Activated B cell treated with CpG ODN at 0.5 μM for 24 hours (primary cell): ENCODE results near the gene ZMIZ2. TPM values are rescaled to one million over a fixed set of nuclear protein-coding genes. Genes with fewer than 3 reads are reported as not detected.

Source experiments
- ATAC-seq: fragments of 200-7000 bp; cut with Tn5 transposase; one replicate; pipeline ENCODE4 v1.10.0; 2021; ENCODE audit warnings: low read depth, mild to moderate bottlenecking, moderate library complexity
- CTCF ChIA-PET: fragments of 350-600 bp; sonication (Branson Sonifier 250); formaldehyde crosslinking; loops from one replicate; lab custom pipeline; 2021; ENCODE audit warnings: antibody characterized with exemption; lab: Charles Lee
- POLR2A ChIA-PET: fragments of 350-600 bp; sonication (Branson Sonifier 250); formaldehyde crosslinking; loops from one replicate; lab custom pipeline; 2021; ENCODE audit warnings: antibody characterized with exemption; lab: Charles Lee
- DNase-seq: peaks from one replicate; pipeline ENCODE4 v3.0.0; 2022
- H3K27ac Mint-ChIP-seq: one replicate; pipeline ENCODE4 v1.8.0; 2020; ENCODE audit warnings: mixed read lengths
- H3K27me3 Mint-ChIP-seq: one replicate; pipeline ENCODE4 v1.8.0; 2021; ENCODE audit warnings: mixed read lengths
- H3K36me3 Mint-ChIP-seq: one replicate; pipeline ENCODE4 v1.8.0; 2021; ENCODE audit warnings: low read depth, mixed read lengths
- H3K4me1 Mint-ChIP-seq: one replicate; pipeline ENCODE4 v1.8.0; 2021; ENCODE audit warnings: mixed read lengths
- H3K4me3 Mint-ChIP-seq: one replicate; pipeline ENCODE4 v1.8.0; 2020; ENCODE audit warnings: mild to moderate bottlenecking, mixed read lengths
- H3K9me3 Mint-ChIP-seq: one replicate; pipeline ENCODE4 v1.8.0; 2020; ENCODE audit warnings: mixed read lengths
- CTCF ChIP-seq: fragments of 200-600 bp; IDR thresholded peaks from one replicate; pipeline ENCODE4 v1.8.0; 2022; ENCODE audit warnings: antibody characterized with exemption, mild to moderate bottlenecking
- intact Hi-C: fragments of 100-400 bp; cut with micrococcal nuclease; formaldehyde crosslinking; loops from one replicate; pipeline ENCODE4 v1.15.1; 2024
- total RNA-seq: library from RNA; stranded (reverse); gene quantifications from 2 replicates; pipeline ENCODE4 v1.2.3, GENCODE V29; 2022

ZMIZ2 gene
- total RNA-seq, 1 donor from 2014 or later, result 440 TPM

GRCh38 chr7:44711528-44711927 is 37.1 kb upstream of the ZMIZ2 start:
- intact Hi-C loops, result no loop called here
- Mint-ChIP-seq H3K4me3 (no peak overlapping the region), H3K4me1 (no peaks in the 10 kb centered on the region), H3K36me3 (peaks cover 27% of the 10 kb centered on the region), H3K27ac (no peak overlapping the region), H3K27me3 (no peaks in the 10 kb centered on the region), H3K9me3 (no peaks in the 10 kb centered on the region)
- DNase-seq, result no peak
- ATAC-seq, result no peak
- TF ChIP-seq CTCF, result no peak
- POLR2A ChIA-PET, result no interaction called here
- CTCF ChIA-PET, result no interaction called here

GRCh38 chr7:44712012-44712411 is 36.6 kb upstream of the ZMIZ2 start:
- ChIA-PET CTCF (no interaction called here), POLR2A (no interaction called here)
- ATAC-seq (no peak), DNase-seq (no peak)
- intact Hi-C loops, result no loop called here
- TF ChIP-seq CTCF, result no peak
- no peaks in the 10 kb centered on the region for H3K27me3 Mint-ChIP-seq
- no peaks in the 10 kb centered on the region for H3K4me1 Mint-ChIP-seq
- no peak overlapping the region for H3K27ac Mint-ChIP-seq
- H3K4me3 Mint-ChIP-seq, result no peak overlapping the region
- H3K36me3 Mint-ChIP-seq, result peaks cover 24% of the 10 kb centered on the region
- H3K9me3 Mint-ChIP-seq, result no peaks in the 10 kb centered on the region

GRCh38 chr7:44713141-44713540 is 35.5 kb upstream of the ZMIZ2 start:
- no peak for ATAC-seq

GRCh38 chr7:44713680-44714335 is 34.8 kb upstream of the ZMIZ2 start:
- CTCF ChIA-PET, result no interaction called here
- no peaks in the 10 kb centered on the region for H3K27me3 Mint-ChIP-seq
- intact Hi-C loops, result no loop called here

More at GRCh38 chr7:44713141-44713540, 35.5 kb upstream of the ZMIZ2 start:
- Mint-ChIP-seq H3K27ac (no peak overlapping the region), H3K36me3 (peaks cover 14% of the 10 kb centered on the region), H3K27me3 (no peaks in the 10 kb centered on the region), H3K4me3 (no peak overlapping the region), H3K9me3 (no peaks in the 10 kb centered on the region), H3K4me1 (no peaks in the 10 kb centered on the region)
- TF ChIP-seq CTCF, result no peak
- DNase-seq, result no peak
- intact Hi-C loops, result no loop called here
- ChIA-PET POLR2A (no interaction called here), CTCF (no interaction called here)

GRCh38 chr7:44716205-44716604 is 32.4 kb upstream of the ZMIZ2 start:
- H3K27me3 Mint-ChIP-seq, result no peaks in the 10 kb centered on the region
- POLR2A ChIA-PET, result no interaction called here
- CTCF ChIA-PET, result no interaction called here

More at GRCh38 chr7:44713680-44714335, 34.8 kb upstream of the ZMIZ2 start:
- H3K36me3 Mint-ChIP-seq, result peaks cover 12% of the 10 kb centered on the region
- ATAC-seq (no peak), DNase-seq (no peak)
- POLR2A ChIA-PET, result no interaction called here
- no peak overlapping the region for H3K4me3 Mint-ChIP-seq
- H3K4me1 Mint-ChIP-seq, result no peaks in the 10 kb centered on the region
- TF ChIP-seq CTCF, result no peak
- no peaks in the 10 kb centered on the region for H3K9me3 Mint-ChIP-seq
- H3K27ac Mint-ChIP-seq, result no peak overlapping the region

More at GRCh38 chr7:44716205-44716604, 32.4 kb upstream of the ZMIZ2 start:
- Mint-ChIP-seq H3K36me3 (no peaks in the 10 kb centered on the region), H3K9me3 (no peaks in the 10 kb centered on the region), H3K27ac (no peak overlapping the region), H3K4me3 (no peak overlapping the region), H3K4me1 (no peaks in the 10 kb centered on the region)
- no peak for TF ChIP-seq CTCF
- DNase-seq (no peak), ATAC-seq (no peak)
- intact Hi-C loops, result no loop called here
